SH-SY5Y (cell line): ENCODE data around the gene SAV1.

Experiments
- GATA2 ChIP-seq: IDR thresholded peaks from 2 replicates; pipeline ENCODE4 v1.6.1; 2011; ENCODE audit warnings: mild to moderate bottlenecking, low read depth, low read length
- GATA3 ChIP-seq: IDR thresholded peaks from 2 replicates; pipeline ENCODE4 v1.6.1; 2011; ENCODE audit warnings: low read depth, mild to moderate bottlenecking, low read length, moderate library complexity

SAV1 gene

DNA sequence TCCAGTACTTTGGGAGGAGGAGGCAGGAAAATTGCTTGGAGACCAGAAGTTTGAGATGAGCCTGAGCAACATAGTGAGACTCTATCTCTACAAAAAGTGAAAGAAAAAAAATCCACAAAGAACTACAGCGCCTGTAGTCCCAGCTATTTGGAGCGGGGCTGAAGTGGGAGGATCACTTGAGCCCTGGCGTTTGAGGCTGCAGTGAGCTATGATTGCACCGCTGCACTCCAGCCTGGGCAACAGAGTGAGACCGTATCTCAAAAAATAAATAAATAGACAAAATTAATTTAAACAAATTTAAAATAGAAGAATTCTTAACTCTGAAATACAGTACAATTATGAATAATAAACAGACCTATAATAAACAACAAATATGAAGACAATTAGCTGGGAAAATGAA lies 67.3 kb downstream of the SAV1 start:
- TF ChIP-seq GATA2 (no peak), GATA3 (no peak)

DNA sequence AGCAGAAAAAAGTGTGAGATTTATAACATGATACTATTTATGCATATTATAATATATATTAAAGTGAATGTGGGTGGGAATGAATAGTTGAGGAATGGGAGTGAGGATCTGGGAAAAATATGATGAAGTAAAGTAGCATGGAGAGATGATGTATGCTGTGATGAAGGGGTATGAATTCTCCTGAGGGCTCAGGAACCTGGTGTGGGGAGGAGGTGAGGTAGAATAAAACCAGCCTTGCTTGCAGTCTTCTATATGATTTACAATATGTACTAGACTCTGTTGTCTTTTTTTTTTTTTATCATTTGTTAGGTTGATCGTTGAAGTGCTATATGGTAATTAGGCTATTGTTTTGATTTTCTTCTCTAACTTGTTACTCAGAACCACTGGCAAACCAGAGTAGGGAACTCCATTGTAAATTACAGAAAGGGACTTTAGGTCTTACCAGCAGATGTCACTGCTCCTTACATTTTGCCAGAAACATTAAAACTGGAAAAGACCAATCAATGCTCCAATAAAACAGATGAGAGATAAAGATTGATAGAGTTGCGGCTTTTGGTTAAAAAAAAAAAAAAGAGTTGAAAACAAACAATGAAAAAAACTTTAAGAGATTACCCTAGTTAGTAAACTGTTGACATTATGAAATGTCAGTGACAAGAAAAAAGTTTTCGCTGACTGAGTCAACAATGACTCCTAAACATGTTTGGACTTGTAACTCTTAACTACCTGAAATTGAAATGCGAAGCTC lies 68.2 kb downstream of the SAV1 start:
- TF ChIP-seq GATA3 (no peak), GATA2 (no peak)

DNA sequence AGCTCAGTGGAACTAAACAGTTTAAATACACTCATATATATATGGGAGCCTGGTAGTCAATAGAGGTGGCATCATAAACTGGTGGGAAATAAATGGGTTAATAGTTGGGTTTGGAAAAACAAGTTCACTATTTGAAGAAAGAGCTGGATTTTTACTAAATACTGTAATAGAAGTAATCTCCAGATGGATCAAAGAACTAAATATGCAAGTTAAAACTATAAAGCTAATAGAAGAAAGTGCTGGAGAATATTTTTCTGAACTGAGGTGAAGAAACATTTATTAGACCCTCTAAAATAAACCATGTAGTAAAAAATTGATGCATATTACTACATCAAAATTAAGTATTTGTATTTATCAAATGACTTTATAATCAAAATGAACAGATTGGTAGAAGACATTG lies 69.3 kb downstream of the SAV1 start:
- TF ChIP-seq GATA2 (no peak), GATA3 (peak; percentile 74)

DNA sequence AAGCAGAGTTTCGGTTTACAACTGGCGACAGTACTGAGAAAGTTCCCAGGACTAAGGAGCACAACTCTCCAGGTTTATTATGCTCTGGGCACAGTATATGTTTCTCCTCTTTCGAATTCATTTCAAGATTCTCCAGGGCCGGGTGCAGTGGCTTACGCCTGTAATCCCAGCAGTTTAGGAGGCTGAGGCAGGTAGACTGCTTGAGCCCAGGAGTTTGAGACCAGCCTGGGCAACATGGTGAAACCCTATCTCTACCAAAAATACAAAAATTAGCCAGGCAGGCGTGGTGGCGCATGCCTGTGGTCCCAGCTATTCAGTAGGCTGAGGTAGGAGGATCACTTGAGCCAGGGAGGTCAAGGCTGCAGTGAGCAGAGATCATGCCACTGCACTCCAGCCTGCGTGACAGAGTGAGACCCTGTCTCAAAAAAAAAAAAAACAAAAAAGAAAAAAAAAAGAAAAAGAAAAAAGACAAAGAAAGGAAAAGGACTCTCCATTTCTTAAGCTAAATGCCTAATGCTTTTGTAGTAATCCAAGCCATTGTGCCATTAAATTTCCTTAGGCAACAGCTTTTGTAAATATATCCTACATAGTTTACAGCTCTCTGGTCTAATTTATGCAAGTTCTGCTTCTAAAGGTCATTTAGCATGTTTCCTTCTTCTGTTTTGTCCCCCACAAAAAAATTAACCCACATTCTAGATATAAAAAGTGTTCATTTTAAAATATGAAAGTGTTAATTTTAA lies 73.4 kb downstream of the SAV1 start:
- no peak for TF ChIP-seq GATA3
- no peak for TF ChIP-seq GATA2

DNA sequence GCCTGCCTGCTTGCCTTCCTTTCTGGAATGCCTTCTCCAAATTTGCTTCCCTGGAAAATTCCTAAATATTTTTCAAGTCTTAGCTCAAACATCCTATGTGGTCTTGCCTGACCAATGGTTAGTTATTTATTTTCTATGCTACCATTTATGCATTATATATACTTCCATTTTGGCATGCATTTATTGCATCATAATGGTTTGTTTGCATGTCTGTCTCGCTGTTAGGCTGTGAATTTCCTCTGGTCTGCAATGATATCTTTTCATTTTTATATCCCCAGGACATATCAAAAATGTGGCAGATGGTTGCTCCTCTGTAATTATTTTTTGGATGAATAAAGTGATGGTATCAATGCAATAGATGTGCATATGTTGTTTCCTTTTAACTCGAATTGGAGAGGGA lies 77.6 kb downstream of the SAV1 start:
- TF ChIP-seq GATA3 (no peak), GATA2 (no peak)
